GM19035 (cell line): ENCODE measurements around the gene TMEM207.
"Not testable (repeated sequence)": the region's sequence is repeated elsewhere in the genome, so short reads cannot be mapped to it uniquely, and the experiment has no call there.

Experiments used
- ATAC-seq: cut with Tn5 transposase; IDR thresholded peaks from one replicate; pipeline ENCODE4 v1.9.1; 2021; ENCODE audit not compliant: unreplicated experiment

Gene TMEM207

GRCh38 chr3:190449801-190450200, at the start of gene TMEM207:
TSS of gene TMEM207 (minus strand) at chr3:190449901. CDS start at chr3:190449809, 92 bp downstream.
- no peak for ATAC-seq

- no peak for ATAC-seq
These were observed 49.4 kb upstream of the TMEM207 start for GRCh38 chr3:190499122-190499521.

DNA sequence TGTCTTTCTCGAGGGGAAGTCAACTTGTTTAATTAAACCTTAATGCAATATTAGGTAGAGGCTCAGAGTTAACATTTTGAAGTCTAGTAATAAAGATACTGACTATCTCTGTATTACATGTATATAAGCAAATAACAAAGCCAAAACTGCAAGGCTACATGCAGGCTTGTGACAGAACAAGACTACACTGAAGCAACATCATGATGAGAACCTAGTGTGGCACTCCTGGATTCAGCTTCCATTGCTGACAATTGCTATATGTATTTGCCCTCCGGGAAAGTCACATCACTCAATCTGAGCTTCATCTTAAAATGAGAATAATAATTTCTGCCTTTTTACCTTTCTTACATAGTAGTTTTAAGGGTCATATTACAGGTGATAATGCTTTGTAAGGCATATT, 48.6 kb upstream of the TMEM207 start:
- ATAC-seq, result no peak

DNA sequence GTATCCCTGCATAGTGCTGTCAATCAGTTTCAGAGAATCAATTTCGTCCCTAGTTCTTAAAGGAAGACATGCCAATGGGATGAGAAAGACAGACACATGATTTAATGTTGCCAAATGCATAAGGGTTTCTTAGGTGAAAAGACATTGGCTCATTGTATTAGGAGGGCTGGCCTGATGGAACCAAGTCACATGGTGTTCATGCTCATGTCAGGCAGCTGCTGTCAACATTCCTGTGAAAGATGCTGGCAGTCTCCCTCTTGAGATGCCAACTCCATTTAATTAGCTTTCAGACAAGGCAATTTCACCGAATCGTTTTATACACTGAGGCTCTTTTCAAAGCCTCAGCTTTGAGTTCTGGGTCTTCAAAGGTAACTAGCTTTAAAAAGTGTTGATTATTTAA, 48.1 kb upstream of the TMEM207 start:
- ATAC-seq, result no peak

GRCh38 chr3:190496859-190497258, 47.2 kb upstream of the TMEM207 start:
- no peak for ATAC-seq

- ATAC-seq, result no peak
These were observed 46.1 kb upstream of the TMEM207 start for GRCh38 chr3:190495796-190496195.

DNA sequence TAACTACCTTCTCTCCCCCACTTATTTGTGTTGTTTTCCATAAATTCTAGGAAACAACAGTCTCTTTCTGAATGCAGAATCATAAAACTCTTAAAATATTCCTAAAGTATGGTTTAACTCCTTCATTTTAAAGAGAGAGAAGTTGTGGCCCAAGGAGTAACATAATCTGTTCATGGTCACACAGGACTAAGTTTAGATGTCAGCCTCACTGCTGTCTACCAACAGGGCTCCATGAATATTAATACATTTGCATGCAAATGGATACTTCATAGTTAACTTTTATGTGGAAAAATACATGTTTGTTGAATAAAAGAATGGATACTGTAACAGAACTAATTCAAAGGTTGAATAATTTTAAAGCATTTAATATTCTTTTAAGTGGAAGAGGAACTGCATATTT, 45.7 kb upstream of the TMEM207 start:
- ATAC-seq, result no peak

DNA sequence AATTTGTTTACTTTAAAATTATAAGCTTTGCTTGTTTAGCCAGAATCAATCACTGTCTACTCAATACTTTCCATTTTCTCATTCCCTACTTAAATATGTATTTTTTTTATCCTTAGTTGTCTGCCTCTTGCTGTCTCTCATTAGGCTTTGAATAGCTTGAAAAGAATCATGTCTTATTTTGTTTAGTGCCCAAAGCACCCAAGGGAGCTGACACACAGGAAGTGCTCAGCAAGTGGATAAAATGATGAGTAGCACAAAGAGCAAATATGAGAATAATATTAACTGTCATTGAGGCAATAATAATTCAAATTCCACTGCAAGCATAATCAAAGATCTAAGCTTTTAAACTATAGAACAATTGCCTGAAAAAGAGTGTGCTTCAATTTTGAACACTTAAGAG, 45.2 kb upstream of the TMEM207 start:
- ATAC-seq, result no peak

- ATAC-seq, result no peak
These were observed 43.3 kb upstream of the TMEM207 start for GRCh38 chr3:190492966-190493365.

DNA sequence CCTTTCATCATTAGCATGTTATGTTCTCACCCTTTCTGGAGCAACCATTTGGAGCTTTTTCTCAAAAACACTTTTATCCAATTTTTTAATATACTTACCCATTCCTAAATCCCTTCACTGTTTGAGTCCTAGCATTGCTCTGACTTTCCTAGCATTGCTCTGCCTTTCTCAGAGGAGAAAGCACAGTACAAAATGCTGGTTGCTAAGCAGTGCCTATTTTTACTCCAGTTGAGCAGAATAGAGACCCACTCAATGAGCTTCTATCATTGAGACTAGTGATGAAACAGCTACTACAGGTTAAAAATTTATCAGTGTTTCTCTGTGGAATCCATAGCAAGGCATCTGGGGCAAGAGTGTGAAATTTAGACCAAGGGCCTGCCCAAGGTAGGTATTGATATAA, 42.4 kb upstream of the TMEM207 start:
- no peak for ATAC-seq

GRCh38 chr3:190491533-190492054, 41.9 kb upstream of the TMEM207 start:
- ATAC-seq, result no peak

DNA sequence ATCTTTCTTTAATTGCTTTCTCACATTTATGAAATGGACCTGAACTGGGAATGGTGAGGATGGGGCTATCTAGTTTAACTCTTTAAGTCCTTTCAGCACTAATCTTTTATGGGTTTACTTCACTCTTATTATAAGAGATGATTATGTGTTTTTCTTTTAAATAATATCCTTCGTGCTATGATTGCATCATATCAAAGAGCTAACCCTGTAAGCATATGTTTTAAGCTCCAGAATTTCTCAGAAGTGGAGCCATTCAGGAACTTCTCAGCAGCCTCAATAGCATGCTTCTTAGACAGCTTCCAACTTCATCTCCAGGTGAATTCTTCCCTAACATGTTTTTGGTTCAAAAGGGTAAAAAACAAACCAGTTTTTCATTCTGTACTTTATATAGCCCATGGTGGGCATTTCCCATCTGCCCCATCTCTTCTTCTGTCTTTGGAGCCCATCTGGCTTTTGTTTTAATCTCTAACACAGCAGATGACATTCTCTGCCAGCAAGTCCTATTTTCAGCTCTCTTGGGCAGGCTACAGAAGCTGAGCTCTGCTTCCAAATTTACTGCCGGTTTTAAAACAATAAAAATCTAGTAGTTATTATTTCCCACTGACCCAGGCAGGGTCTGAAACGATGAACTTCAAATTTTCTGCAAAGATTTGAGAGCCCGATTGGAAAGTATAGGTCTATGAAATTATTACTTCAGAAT, 37.4 kb upstream of the TMEM207 start:
- no peak for ATAC-seq

- ATAC-seq, result no peak
These were observed 36.8 kb upstream of the TMEM207 start for GRCh38 chr3:190486533-190486864.

DNA sequence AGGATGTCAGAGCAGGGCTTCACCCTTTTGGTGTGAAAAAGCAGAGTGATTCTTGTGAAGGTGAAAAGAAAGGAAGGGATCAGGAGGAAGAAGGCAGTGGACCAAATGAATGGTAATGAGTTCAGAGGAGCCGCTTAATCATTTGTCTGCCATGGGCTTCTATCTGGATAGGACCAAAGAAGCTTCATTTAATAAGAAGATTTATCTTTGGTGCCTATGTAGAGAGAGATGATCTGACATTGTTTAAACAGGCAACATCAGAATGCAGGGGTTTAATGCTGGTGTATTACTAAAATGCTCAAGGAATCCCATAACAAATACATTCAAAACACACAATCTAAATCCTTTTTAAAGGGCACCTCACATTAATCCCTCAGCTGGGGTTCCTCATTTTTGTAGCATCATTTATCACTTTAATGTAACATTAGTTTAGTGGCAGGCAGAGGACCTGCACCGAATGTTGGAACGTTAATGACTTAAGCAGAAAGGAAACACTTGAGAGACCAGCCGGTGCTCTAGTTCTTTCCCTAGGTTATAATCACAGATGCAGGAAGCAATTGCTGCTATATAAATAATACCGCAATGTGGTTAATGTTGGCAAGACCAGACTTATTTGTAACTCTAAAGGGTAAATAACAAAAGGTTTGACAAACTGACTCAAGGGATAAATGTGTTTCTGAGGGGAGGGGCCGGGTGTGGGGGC, 36.3 kb upstream of the TMEM207 start:
- no peak for ATAC-seq

GRCh38 chr3:190481779-190482178, 32.1 kb upstream of the TMEM207 start:
- ATAC-seq, result no peak

- not testable (repeated sequence) for ATAC-seq
These were observed 23.6 kb upstream of the TMEM207 start for GRCh38 chr3:190473261-190473660.

DNA sequence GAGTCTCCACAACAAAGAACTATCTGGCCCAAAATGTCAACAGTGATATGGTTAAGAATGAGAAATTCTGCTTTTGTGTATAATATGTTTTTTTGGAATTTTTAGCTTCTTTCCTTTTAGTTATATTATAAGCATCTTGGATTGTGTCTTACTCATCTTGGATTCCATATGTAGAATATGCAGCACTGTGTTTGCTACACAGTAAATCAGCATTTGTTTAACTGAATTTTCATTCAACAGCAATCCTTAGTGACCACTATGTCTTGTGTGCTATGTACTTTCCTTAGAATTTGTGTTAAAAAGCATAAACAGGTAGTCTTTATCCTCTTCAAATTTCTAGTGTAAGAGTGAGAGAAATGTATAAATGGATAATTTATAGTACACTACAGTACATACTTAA, 18.2 kb upstream of the TMEM207 start:
- ATAC-seq, result no peak

DNA sequence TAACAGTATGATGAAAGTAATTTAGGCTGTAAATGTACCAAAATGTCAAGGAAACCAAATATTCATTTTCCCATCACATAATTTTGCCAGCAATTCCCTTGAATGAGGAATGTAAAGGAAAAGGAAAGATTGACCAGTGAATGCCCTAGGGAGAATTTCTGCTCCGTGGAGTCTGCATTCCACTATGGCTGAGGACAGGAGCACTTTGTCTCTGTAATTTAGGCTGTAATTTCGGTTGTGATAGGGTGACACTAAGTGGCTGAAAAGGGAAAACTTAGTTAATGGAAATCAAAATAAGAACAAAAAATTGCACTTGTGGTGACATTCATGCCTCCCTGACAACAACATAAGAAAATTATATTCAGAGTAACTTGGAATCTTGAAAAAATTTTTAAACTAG, 8.3 kb upstream of the TMEM207 start:
- no peak for ATAC-seq

GRCh38 chr3:190456770-190457169, 7.1 kb upstream of the TMEM207 start:
- no peak for ATAC-seq

DNA sequence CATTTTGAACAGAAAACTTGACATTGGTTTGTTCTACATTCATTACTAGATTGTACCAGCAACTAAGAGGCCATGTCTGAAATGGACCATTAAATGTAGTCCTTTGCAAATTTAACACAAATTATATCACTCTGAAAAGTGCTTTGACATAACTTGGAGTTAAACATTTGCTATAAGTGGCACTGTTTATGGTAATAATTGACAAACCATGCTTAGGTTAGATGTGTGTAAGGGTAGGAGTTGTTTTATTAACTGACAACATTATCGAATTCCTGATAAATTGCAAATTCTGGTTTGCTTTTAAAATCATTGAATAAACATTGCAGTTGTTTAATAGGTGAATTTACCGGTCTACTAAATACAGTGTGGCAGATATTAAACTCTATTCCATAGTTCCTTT, 6.1 kb upstream of the TMEM207 start:
- ATAC-seq, result no peak

GRCh38 chr3:190448256-190448655, 1.4 kb downstream of the TMEM207 start:
- no peak for ATAC-seq

- no peak for ATAC-seq
These were observed 3.0 kb downstream of the TMEM207 start for GRCh38 chr3:190446573-190447279.
